Activated CD4-positive, alpha-beta T cell treated with anti-CD3 and anti-CD28 coated beads, Interleukin-2, amount 50 U/mL, for 24 hours (primary cell): Measurements from ENCODE around the gene CIB1.
"Not testable (repeated sequence)": the region's sequence is repeated elsewhere in the genome, so short reads cannot be mapped to it uniquely, and the experiment has no call there.

ENCODE experiments used
- DNase-seq, 2 donors: peaks; one replicate each; pipeline ENCODE4 v3.0.0-alpha.2; 2020; ENCODE audit warnings: low read depth in 1 of 2, low spot score in 1 of 2

The CIB1 gene

GRCh38 chr15:90201130-90201943 is 32.4 kb downstream of the CIB1 start, which contains the start of gene SEMA4B:
Gene SEMA4B, plus strand, starts transcription at chr15:90201330. Its CDS starts 249 bp downstream, at chr15:90201579.
- DNase-seq = peak; percentile 42 to 43

- no peak for DNase-seq
These were observed 33.1 kb downstream of the CIB1 start for GRCh38 chr15:90200534-90201129.

GRCh38 chr15:90194655-90195054 is 39.1 kb downstream of the CIB1 start:
- no peak for DNase-seq

GRCh38 chr15:90192961-90193786 is 40.6 kb downstream of the CIB1 start:
- DNase-seq = no peak

- no peak for DNase-seq
These were observed 41.8 kb downstream of the CIB1 start for GRCh38 chr15:90191794-90192509.

GRCh38 chr15:90191344-90191687 is 42.4 kb downstream of the CIB1 start:
- DNase-seq = no peak

- DNase-seq = no peak
These were observed 43.0 kb downstream of the CIB1 start for GRCh38 chr15:90190606-90191343.

- no peak for DNase-seq
These were observed 43.8 kb downstream of the CIB1 start for GRCh38 chr15:90189781-90190467.

- no peak for DNase-seq
These were observed 44.6 kb downstream of the CIB1 start for GRCh38 chr15:90188914-90189748.

- DNase-seq = not testable (repeated sequence)
These were observed 45.7 kb downstream of the CIB1 start for GRCh38 chr15:90188065-90188464.

- no peak for DNase-seq
These were observed 46.4 kb downstream of the CIB1 start for GRCh38 chr15:90187257-90187868.

- DNase-seq = no peak
These were observed 48.7 kb downstream of the CIB1 start for GRCh38 chr15:90184786-90185704.

- no peak for DNase-seq
These were observed 49.5 kb downstream of the CIB1 start for GRCh38 chr15:90184119-90184785.

- DNase-seq = no peak
These were observed 52.0 kb downstream of the CIB1 start for GRCh38 chr15:90181776-90182175.
